ENCODE results near the gene ZNF57.
A peak's percentile ranks its signal among the peaks of the same experiment; 100 is the strongest.

ZNF57 gene

GRCh38 chr19:2944775-2945574 is 44.2 kb downstream of the ZNF57 start, which contains the start of gene ZNF77 (continued):
- no peak for TF ChIP-seq ZNF362 (tag by site-specific recombination; IDR thresholded peaks at IDR 0.05)
- peak; percentile 45; the same call in 1 of the 2 replicates for TF ChIP-seq KLF10 (tag by site-specific recombination; IDR thresholded peaks at IDR 0.05)
- TF ChIP-seq PATZ1 (tag by site-specific recombination; IDR thresholded peaks at IDR 0.05), result peak; percentile 76; the same call in 1 of the 2 replicates
- no peak for TF ChIP-seq ZNF433 (tag by site-specific recombination; IDR thresholded peaks at IDR 0.05; ENCODE audit: low read depth)
- no peak for TF ChIP-seq PRDM6 (tag by site-specific recombination; IDR thresholded peaks at IDR 0.05)
- no peak for TF ChIP-seq HOXC10 (CRISPR knock-in tag; IDR thresholded peaks at IDR 0.05)
- TF ChIP-seq ZNF518A (tag by site-specific recombination; conservative IDR thresholded peaks at IDR 0.05; ENCODE audit: low read depth), result no peak
- peak; percentile 71 for TF ChIP-seq EGR2 (tag by site-specific recombination; IDR thresholded peaks at IDR 0.05; ENCODE audit: low read depth)
- peak; percentile 98 for TF ChIP-seq ZBTB8A (tag by site-specific recombination; IDR thresholded peaks at IDR 0.05)
- TF ChIP-seq ZNF211 (tag by site-specific recombination; IDR thresholded peaks at IDR 0.05; ENCODE audit: low read depth), result no peak
- TF ChIP-seq ZNF776 (tag by site-specific recombination; IDR thresholded peaks at IDR 0.05; ENCODE audit: borderline replicate concordance), result no peak
- peak; percentile 47; the same call in 1 of the 2 replicates for TF ChIP-seq ZBTB10 (tag by site-specific recombination; IDR thresholded peaks at IDR 0.05)
- peak; percentile 65 for TF ChIP-seq YY2 (tag by site-specific recombination; IDR thresholded peaks at IDR 0.05)
- TF ChIP-seq PRDM10 (tag by site-specific recombination; IDR thresholded peaks at IDR 0.05), result peak; percentile 64
- TF ChIP-seq ZNF558 (tag by site-specific recombination; IDR thresholded peaks at IDR 0.05), result no peak
- no peak for TF ChIP-seq ZNF157 (tag by site-specific recombination; IDR thresholded peaks at IDR 0.05)
- no peak for TF ChIP-seq ZNF133 (tag by site-specific recombination; IDR thresholded peaks at IDR 0.05)
- peak; percentile 62; the same call in 1 of the 2 replicates for TF ChIP-seq KLF8 (tag by site-specific recombination; IDR thresholded peaks at IDR 0.05)
- peak; percentile 94 for TF ChIP-seq ZBTB20 (tag by site-specific recombination; IDR thresholded peaks at IDR 0.05)
- TF ChIP-seq MZF1 (tag by site-specific recombination; IDR thresholded peaks at IDR 0.05; ENCODE audit: borderline replicate concordance), result no peak
- TF ChIP-seq ZNF561 (tag by site-specific recombination; IDR thresholded peaks at IDR 0.05; ENCODE audit: borderline replicate concordance), result peak; percentile 83; the same call in 1 of the 2 replicates
- TF ChIP-seq ZNF239 (tag by site-specific recombination; IDR thresholded peaks at IDR 0.05), result peak; percentile 53; the same call in 1 of the 2 replicates
